Lung (tissue), 12 donors: ENCODE data around the gene DMWD. TPM values are rescaled to one million over a fixed set of nuclear protein-coding genes. Genes with fewer than 3 reads are reported as not detected.
A peak's percentile ranks its signal among the peaks of the same experiment; 100 is the strongest.

Source experiments
- ATAC-seq: fragments of 200-7000 bp; cut with Tn5 transposase; one replicate; pipeline ENCODE4 v1.9.1; 2020; ENCODE audit warnings: moderate number of reproducible peaks; ENCODE audit not compliant: insufficient read depth, low FRiP score
- DNase-seq, 3 donors: peaks; one replicate each; pipeline ENCODE4 v3.0.0-alpha.2; 2013 to 2017
- H3K27ac ChIP-seq, 2 donors: one replicate each; pipeline ENCODE4 v1.5.1; 2013; ENCODE audit warnings: mild to moderate bottlenecking in 2 of 2, moderate library complexity in 2 of 2, control low read depth in 1 of 2, inconsistent platforms in 1 of 2, low read depth in 1 of 2, low read length in 1 of 2
- H3K27me3 ChIP-seq, 3 donors: one replicate each; pipeline ENCODE4 v1.5.1; 2013; ENCODE audit warnings: low read length in 2 of 3; ENCODE audit not compliant: control insufficient read depth in 3 of 3, insufficient read depth in 3 of 3
- H3K36me3 ChIP-seq, 4 donors: one replicate each; pipeline ENCODE4 v1.5.1; 2013; ENCODE audit warnings: low read length in 4 of 4, mild to moderate bottlenecking in 1 of 4, moderate library complexity in 1 of 4; ENCODE audit not compliant: control insufficient read depth in 4 of 4, insufficient read depth in 4 of 4
- H3K4me1 ChIP-seq, 5 donors: one replicate each; pipeline ENCODE4 v1.5.1; 2013; ENCODE audit warnings: low read length in 5 of 5, mild to moderate bottlenecking in 2 of 5, moderate library complexity in 1 of 5; ENCODE audit not compliant: control insufficient read depth in 5 of 5, insufficient read depth in 5 of 5
- H3K4me3 ChIP-seq: one replicate; pipeline ENCODE4 v1.5.1; 2013; ENCODE audit warnings: mild to moderate bottlenecking, control low read depth, moderate library complexity
- H3K9ac ChIP-seq, 2 donors: one replicate each; pipeline ENCODE4 v1.5.1; 2013; ENCODE audit warnings: low read length in 2 of 2, control low read depth in 1 of 2; ENCODE audit not compliant: insufficient read depth in 1 of 2
- H3K9me3 ChIP-seq, 4 donors: one replicate each; pipeline ENCODE4 v1.5.1; 2013; ENCODE audit warnings: low read length in 3 of 4, mild to moderate bottlenecking in 1 of 4, moderate library complexity in 1 of 4; ENCODE audit not compliant: control insufficient read depth in 4 of 4, insufficient read depth in 3 of 4
- WGBS, 2 donors: extraction: QIAGEN DNeasy Blood & Tissue Kit; methylation state at CpG; one replicate each; pipeline ENCODE4 v1.1.7; 2013; 5-methylcytosine and 5-hydroxymethylcytosine counted together
- polyA plus RNA-seq, 2 donors: library from polyadenylated mRNA; stranded (reverse); fragments of 200-250 nt; gene quantifications; one replicate each; pipeline ENCODE4 v1.2.1, GENCODE V29; 2013
- total RNA-seq, 2 donors: library from RNA; depleted of rRNA in 1 of 2; stranded (reverse); fragments of >200 nt in 1 of 2; gene quantifications; one replicate each; pipeline ENCODE4 v1.2.1, GENCODE V29; 2014 to 2021
- TF ChIP-seq, protein P1 (sequence below): IDR thresholded peaks from 2 replicates; pipeline ENCODE4 v1.5.1; 2012; ENCODE audit warnings: mild to moderate bottlenecking; ENCODE audit errors: control extremely low read depth, extremely low read depth
- donor health status: control.
- donor health status: control.
- donor health status: Bipolar disorder and iron deficiency.
- donor health status: healthy.
- donor health status: DM: yes; HTN: yes; CAD: no.

The DMWD gene
- total and polyA plus RNA-seq, 4 donors, result 21.2 to 58.2 (median 26.9) TPM

DNA sequence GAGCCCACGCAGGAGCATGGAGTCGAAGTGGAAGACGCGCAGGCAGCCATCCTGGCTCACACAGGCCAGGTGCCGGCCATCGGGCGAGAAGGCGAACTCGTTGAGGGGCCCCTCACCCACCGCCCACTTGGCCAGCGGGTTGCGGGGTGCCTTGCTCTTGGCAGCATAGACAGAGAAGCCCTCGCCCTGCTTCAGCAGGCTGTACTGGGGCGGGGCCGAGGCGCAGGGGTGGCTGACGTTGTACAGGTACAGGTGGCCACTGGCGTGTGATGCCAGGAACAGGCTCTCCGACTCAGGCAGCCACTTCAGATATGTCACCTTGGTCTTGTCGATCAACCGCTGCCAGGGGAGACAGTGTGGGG, 6.1 kb downstream of the DMWD start:
- DNase-seq, result no peak
- peaks cover 3 to 15% (median 11%) of the 10 kb centered on the region in 5 donors for H3K4me1 ChIP-seq
- TF ChIP-seq, protein P1, sequence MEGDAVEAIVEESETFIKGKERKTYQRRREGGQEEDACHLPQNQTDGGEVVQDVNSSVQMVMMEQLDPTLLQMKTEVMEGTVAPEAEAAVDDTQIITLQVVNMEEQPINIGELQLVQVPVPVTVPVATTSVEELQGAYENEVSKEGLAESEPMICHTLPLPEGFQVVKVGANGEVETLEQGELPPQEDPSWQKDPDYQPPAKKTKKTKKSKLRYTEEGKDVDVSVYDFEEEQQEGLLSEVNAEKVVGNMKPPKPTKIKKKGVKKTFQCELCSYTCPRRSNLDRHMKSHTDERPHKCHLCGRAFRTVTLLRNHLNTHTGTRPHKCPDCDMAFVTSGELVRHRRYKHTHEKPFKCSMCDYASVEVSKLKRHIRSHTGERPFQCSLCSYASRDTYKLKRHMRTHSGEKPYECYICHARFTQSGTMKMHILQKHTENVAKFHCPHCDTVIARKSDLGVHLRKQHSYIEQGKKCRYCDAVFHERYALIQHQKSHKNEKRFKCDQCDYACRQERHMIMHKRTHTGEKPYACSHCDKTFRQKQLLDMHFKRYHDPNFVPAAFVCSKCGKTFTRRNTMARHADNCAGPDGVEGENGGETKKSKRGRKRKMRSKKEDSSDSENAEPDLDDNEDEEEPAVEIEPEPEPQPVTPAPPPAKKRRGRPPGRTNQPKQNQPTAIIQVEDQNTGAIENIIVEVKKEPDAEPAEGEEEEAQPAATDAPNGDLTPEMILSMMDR, result no peak
- no peak overlapping the region for H3K4me3 ChIP-seq
- 95% methylated on average over 20 to 21 of the region's 21 CpGs for WGBS, 2 donors
- ATAC-seq, result no peak
- H3K9ac ChIP-seq, result no peak overlapping the region
- peaks cover 0 to 2% (median 0%) of the 10 kb centered on the region in 4 donors for H3K9me3 ChIP-seq
- no peaks in the 10 kb centered on the region for H3K27me3 ChIP-seq
- no peak overlapping the region for H3K27ac ChIP-seq
- peaks cover 0 to 35% (median 11%) of the 10 kb centered on the region in 4 donors for H3K36me3 ChIP-seq

DNA sequence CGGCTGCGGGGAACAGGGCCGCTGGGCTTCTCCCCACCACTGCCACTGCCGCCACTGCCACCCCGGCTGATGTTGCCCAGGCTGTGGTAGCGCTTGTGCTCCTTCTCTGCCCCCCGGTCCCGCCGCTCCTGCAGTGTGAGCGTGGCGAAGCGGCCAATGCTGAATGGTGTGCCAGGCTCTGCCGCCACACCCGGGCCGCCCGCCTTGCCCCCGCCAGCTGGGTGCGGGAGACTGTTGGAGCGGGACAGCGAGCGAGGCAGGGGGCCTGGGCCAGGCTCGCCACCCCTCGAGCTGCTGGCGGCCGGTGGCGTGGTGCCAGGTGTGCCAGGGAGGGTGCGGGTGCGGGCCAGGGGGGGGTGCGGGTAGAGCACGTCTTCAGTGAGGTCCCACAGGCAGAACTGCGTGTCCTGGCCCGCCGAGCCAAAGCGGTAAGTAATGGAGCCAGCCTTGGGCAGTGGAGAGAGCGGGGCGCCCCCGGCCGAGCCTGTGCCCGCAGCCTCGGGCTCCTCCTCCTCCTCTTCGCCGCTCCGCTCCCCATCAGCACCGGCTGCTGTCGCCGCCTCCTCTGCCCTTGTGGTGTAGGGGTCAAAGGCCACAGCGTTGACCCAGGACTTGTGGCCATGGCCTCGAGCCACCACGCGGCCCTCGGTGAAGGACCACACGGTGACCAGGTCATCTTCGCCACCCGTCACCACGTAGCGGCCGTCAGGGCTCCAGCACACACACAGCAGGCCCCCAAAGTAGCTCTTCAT, 6.7 kb downstream of the DMWD start:
- TF ChIP-seq, protein P1, result no peak
- H3K27me3 ChIP-seq, result no peaks in the 10 kb centered on the region
- H3K27ac ChIP-seq, result peak overlapping the region in 1 of 2 donors; percentile 96
- DNase-seq (no peak), ATAC-seq (no peak)
- 94 to 96% methylated on average over 56 to 57 of the region's 57 CpGs for WGBS, 2 donors
- H3K9ac ChIP-seq, result no peak overlapping the region
- peaks cover 0 to 15% (median 11%) of the 10 kb centered on the region in 5 donors for H3K4me1 ChIP-seq
- H3K36me3 ChIP-seq, result peaks cover 0 to 35% (median 11%) of the 10 kb centered on the region in 4 donors
- H3K4me3 ChIP-seq, result no peak overlapping the region
- H3K9me3 ChIP-seq, result peaks cover 0 to 2% (median 0%) of the 10 kb centered on the region in 4 donors

DNA sequence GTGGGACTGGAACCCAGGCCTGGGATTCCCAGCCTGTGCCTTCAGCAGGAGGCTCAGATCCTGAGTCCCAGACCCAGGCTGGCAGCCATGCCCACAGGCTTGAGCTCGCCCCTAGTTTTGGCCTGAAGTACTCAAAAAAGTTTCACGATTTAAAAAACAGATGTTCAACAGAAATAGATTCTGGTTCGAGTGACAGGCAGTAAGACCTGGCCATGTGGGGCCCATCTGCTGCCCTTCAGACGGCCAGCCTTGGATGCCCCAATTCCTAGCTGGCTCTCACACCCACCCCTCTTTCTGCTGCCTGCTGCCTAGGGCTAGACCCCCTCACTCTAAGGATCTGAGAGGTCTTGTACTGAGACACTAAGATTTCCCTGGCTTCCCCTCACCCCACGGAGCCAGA, 7.5 kb downstream of the DMWD start:
- ATAC-seq (no peak), DNase-seq (no peak)
- Histone ChIP-seq H3K36me3 (peaks cover 0 to 31% (median 11%) of the 10 kb centered on the region in 4 donors), H3K27me3 (no peaks in the 10 kb centered on the region), H3K27ac (peak overlapping the region; percentile 43 to 96), H3K4me3 (no peak overlapping the region), H3K4me1 (peaks cover 2 to 18% (median 11%) of the 10 kb centered on the region in 5 donors), H3K9ac (no peak overlapping the region), H3K9me3 (peaks cover 0 to 2% (median 0%) of the 10 kb centered on the region in 4 donors)
- TF ChIP-seq, protein P1, result no peak
- 81 to 84% methylated on average over 5 of the region's 5 CpGs for WGBS, 2 donors
